Measurements from ENCODE around the gene CHN1.

CHN1 gene

DNA sequence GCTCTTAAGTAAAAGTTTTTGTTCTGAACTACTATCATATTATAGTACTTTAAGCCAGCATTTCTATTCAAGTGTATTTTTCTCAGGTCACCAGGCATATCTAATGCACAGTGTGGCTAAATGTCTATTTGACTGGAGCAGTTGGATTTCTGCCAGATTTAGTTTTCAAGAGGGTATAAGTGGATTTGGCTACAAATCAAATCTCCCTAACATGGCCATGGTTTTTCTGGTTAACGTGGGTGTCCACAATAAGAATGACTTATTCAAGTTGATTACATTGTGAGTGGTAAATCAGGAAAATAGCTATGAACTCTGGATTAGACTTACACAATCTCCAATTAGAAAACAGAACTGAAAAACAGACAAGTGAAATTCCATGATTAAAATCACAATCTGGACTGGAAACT lies 5.7 kb upstream of the CHN1 start:
- DNase-seq: no peak

DNA sequence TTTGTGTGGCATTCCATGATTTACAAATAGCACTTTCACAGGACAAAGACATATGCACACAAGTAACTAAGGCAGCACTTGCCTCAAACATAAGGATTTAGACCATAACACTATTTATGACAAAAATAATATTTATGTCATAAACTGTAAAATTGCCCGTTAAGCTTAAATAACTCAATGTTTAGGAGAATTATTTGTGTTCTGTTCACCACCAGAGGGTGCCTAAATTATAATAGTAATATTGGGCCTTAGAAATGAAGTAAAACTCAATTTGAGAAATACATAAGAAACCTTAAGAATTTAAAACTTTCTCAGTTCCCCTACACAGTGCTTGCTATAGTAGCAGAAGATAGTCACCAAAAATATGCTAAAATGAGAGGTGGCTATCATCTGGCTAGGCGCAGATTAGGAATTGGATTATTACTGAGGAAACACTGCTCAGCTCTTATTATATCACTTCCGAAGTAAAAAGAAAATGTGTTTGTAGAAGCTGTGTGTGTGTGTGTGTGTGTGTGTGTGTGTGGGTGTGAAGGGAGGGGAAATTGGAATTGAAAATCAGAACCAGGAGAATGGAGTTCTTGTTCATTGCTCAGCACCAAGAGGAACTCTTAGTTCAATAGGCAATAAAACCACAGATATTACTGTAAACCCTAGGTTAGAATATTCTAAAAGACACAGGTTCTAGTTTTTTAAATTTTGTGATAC lies 4.9 kb upstream of the CHN1 start:
- no peak for DNase-seq

DNA sequence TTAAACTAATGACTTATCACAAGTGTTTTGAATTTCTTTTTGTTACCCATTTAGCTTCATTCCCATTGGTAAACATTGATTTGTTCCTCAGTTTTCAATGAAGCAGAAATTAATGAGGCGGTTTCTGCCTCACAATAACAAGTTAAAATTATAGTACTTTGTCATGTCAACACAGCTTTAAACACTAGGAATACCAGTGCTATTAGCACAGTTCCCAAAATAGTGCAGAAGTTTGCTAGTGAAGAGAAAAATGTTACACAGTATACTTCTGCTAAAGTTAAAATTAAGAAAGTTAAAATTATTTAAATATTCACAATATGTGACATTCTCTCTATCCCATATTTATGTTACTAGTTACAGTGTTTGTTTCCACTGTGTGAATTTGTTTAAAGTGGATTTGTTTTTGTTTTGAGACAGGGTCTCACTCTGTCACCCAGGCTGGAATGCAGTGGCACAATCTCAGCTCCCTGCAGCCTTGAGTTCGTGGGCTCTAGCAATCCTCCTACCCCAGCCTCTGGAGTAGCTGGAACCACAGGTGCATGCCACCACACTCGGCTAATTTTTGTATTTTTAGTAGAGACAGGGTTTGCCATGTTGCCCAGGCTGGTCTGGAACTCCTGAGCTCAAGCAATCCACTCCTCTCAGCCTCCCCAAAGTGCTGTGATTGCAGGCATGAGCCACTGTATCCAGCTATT lies 3.8 kb upstream of the CHN1 start:
- no peak for DNase-seq

- no peak for DNase-seq
These were observed 2.8 kb upstream of the CHN1 start for GRCh38 chr2:175008009-175008408.

GRCh38 chr2:175007510-175007909 lies 2.3 kb upstream of the CHN1 start:
- no peak for DNase-seq

DNA sequence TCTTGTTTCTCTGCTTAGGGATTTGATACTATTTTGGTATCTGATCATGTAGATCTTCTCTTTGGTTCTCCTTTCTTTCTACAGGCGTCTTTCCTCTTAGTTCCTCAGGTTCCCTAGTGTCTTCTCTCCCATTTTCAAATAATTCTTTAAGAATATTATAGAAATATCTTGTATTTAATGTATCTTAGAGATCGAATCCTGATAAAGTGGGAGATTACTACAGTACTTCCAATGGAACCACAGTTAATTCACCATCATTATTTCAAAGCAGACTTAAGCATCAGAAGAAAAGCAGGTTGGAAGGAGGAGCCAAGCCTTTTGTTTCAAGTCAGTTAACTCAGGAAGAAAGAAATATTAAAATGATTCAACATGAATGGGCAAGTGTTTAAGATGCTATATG lies 1.1 kb upstream of the CHN1 start:
- no peak for DNase-seq

- DNase-seq: no peak
These were observed 618 bp upstream of the CHN1 start for GRCh38 chr2:175005733-175006264.

- DNase-seq: no peak
These were observed 526 bp downstream of the CHN1 start for GRCh38 chr2:175004730-175004979.

- DNase-seq: no peak
These were observed 1.1 kb downstream of the CHN1 start for GRCh38 chr2:175003875-175004729.

- DNase-seq: no peak
These were observed 2.5 kb downstream of the CHN1 start for GRCh38 chr2:175002547-175003274.

DNA sequence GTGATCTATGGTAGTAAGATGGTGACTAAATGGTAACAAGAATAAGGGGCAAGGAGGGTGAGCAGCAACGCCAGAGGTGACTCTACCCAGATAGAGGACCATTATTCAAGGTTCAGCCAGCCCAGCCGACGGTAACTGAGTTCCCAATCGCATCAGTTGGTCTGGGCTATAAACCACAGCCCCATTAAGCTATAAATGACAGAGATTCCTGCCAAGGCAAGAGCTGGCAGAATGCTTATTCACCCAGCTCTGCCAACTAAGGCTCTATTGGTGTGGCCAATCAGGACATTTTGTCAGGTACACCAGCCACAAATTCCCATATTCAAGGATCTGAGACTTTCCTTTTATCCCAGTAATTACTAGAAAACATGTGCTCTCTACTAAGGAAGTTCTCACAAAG lies 3.6 kb downstream of the CHN1 start:
- no peak for DNase-seq

GRCh38 chr2:174997110-174997509 lies 8.1 kb downstream of the CHN1 start:
- DNase-seq: no peak

DNA sequence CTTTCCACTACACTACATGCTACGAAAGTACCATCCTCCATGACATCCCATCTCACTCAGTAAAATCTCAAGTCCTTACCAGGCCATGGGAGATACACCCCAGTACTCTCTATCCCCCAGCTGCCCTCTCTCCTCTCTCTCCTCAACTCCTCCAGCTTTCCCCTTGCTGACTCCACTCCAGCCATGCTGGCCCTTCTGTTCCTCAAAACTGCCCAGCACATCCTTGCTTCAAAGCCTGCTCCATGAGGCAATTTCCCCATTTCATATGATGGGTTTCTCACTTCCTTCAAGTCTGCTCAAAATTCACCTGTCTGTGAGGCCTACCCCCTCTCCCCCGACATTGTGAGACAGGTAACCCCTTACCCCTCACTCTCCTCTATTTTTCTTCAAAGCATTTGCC lies 8.6 kb downstream of the CHN1 start:
- no peak for DNase-seq

- no peak for DNase-seq
These were observed 10.8 kb downstream of the CHN1 start for GRCh38 chr2:174994381-174994780.

- no peak for DNase-seq
These were observed 12.3 kb downstream of the CHN1 start for GRCh38 chr2:174992886-174993285.

DNA sequence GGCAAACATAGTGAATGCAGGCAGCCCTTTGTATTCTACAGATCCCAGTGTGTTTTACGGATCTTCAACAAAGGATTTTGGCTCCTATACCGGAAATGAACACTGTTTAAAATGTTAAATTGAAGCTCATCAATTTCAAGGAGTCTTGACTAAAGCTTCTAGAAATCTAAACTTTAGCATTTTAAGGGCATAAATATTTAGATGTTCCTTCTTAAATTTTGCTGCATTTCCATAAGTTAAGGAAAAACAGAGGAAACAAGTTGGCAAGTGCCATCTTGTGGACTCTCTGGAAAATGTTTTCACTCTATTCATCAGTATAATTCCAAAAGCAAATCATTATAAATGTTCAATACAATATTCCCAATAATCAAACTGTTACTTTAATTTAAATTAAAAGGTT lies 19.6 kb downstream of the CHN1 start:
- no peak for DNase-seq

DNA sequence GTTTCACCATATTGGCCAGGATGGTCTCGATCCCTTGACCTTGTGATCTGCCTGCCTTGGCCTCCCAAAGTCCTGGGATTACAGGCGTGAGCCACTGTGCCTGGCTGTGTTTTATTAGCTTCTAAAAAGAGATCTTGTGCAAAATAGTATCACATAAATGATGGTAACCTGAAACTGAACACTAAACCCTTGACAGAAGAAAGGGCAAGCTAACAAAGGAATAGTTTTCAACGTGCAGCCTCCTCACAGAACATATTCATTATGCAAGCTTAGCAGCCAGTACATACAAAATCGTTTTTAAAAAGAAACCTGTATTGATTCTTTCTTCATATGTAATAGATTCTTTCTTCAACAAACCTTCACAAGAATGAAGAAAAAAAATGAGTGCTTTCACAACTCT lies 20.6 kb downstream of the CHN1 start:
- DNase-seq: no peak

- no peak for DNase-seq
These were observed 23.9 kb downstream of the CHN1 start for GRCh38 chr2:174981331-174981730.

DNA sequence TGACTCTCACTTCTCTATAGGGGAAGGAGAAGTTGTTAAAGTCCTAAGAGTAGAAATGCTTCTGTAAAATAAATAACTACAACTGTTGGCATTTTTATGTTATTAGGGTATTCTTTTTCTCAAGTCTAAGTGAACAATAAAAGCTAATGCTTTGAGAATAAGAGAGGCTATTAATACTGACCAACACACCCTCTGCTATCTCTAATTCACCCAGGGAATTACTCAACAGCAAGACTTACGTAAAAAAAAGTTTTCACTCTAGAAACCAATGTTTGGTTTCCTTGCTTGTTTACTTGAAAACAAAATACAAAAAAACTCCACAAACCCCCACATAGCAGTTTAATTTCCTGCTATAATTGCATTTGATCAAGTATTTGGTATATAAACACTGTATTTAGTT lies 25.2 kb downstream of the CHN1 start:
- DNase-seq: no peak

GRCh38 chr2:174977364-174977763 lies 27.8 kb downstream of the CHN1 start:
- no peak for DNase-seq

DNA sequence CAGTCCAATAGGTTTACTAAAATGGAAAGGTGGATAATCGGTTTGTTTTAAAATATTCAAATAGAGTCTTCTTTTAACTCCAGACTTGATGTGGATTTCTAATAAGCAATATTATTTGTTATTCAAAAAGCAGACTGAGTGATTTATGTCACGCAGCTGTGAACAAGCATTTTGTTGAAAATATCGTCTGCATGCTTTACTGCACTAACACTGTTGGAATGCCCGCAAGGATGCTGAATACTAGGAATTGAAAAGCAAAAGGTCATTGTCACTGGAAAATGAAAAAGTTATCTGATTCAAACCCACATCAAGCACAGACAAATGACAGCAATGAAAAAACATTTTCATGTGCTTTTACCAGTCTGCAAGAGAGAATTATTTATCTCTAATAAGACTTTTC lies 31.1 kb downstream of the CHN1 start:
- DNase-seq: no peak

DNA sequence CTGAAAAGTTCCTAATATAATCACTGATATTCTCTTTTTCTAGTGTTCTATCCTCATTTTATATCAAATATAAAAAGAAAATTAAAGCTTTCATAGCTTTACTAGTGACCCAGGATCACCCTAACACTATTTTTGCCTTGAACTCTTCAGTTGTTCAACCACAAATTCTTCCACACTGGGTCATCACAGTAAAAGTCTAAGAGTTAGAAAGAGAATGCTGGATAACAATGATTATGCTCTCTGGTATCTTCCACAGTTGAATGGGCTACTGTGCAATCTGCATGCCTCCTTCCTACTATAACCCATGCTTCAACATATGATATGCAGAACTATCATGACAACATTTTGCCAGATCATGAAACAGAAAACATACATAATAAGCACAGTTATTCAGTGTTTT lies 32.3 kb downstream of the CHN1 start:
- DNase-seq: no peak
